BE2C (cell line): ENCODE measurements around the gene ZMYM3.

Experiments used
- DNase-seq: peaks from one replicate; pipeline ENCODE4 v3.0.0-alpha.2; 2020
- H3K27me3 ChIP-seq: fragments of 250-450 bp; sonication (Bioruptor Pico); 2 replicates; pipeline ENCODE4 v1.5.1; 2020; ENCODE audit warnings: mild to moderate bottlenecking
- H3K36me3 ChIP-seq: fragments of 250-450 bp; sonication (Bioruptor Pico); 2 replicates; pipeline ENCODE4 v1.5.1; 2020; ENCODE audit warnings: mild to moderate bottlenecking
- H3K4me1 ChIP-seq: fragments of 250-450 bp; sonication (Bioruptor Pico); 2 replicates; pipeline ENCODE4 v1.5.1; 2020
- H3K4me3 ChIP-seq: 2 replicates; pipeline ENCODE4 v1.5.1; 2011; ENCODE audit warnings: low read depth, low read length
- H3K9me3 ChIP-seq: fragments of 250-450 bp; sonication (Bioruptor Pico); 2 replicates; pipeline ENCODE4 v1.5.1; 2020
- TF ChIP-seq, protein P1 (sequence below): IDR thresholded peaks from 2 replicates; pipeline ENCODE4 v1.5.1; 2012; ENCODE audit warnings: mild to moderate bottlenecking, low read depth, low read length

ZMYM3 gene

DNA sequence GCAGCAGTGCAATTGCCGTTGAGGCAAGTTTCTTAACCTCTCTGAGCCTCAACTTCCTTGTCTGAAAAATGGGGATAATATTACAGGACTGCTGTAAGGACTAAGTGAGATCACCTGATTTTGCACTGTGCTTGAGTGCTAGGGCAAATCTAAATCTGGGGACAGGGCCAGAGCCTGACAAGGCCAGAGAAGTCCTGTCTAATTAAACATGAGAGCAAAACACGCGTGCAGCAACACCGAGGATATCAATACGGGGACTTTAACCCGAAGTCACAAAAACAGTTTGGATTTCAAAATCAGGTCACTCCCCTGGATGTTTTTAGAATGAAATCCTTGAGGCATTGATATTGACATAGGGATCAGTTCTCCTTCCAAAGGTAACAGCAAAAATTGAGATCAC is 36.6 kb downstream of the ZMYM3 start:
- no peak overlapping the region for H3K4me3 ChIP-seq
- H3K27me3 ChIP-seq: no peaks in the 10 kb centered on the region
- H3K36me3 ChIP-seq: no peaks in the 10 kb centered on the region
- no peaks in the 10 kb centered on the region for H3K4me1 ChIP-seq
- TF ChIP-seq, protein P1, sequence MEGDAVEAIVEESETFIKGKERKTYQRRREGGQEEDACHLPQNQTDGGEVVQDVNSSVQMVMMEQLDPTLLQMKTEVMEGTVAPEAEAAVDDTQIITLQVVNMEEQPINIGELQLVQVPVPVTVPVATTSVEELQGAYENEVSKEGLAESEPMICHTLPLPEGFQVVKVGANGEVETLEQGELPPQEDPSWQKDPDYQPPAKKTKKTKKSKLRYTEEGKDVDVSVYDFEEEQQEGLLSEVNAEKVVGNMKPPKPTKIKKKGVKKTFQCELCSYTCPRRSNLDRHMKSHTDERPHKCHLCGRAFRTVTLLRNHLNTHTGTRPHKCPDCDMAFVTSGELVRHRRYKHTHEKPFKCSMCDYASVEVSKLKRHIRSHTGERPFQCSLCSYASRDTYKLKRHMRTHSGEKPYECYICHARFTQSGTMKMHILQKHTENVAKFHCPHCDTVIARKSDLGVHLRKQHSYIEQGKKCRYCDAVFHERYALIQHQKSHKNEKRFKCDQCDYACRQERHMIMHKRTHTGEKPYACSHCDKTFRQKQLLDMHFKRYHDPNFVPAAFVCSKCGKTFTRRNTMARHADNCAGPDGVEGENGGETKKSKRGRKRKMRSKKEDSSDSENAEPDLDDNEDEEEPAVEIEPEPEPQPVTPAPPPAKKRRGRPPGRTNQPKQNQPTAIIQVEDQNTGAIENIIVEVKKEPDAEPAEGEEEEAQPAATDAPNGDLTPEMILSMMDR: no peak
- DNase-seq: no peak
- H3K9me3 ChIP-seq: no peaks in the 10 kb centered on the region

DNA sequence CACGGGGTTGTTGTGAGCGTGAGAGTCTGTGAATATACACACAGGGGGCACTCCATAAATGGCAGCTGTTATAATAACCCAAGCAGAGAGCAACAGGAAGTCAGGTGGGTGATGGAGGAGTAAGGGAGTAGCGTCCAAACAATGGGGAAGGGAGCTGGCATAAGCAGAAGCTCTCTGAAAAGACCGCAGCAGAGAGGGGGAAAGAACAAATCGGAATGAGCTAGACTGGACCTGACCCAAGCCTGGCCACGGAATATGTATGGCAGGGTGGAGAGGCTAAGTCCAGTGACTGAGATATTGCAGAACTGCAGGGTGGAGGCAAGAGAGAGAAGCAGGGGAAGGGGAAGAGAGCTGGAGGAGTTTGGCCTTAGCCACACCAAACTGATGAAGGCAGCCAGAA is 37.5 kb downstream of the ZMYM3 start:
- Histone ChIP-seq H3K27me3 (no peaks in the 10 kb centered on the region), H3K4me1 (no peaks in the 10 kb centered on the region), H3K9me3 (no peaks in the 10 kb centered on the region), H3K4me3 (no peak overlapping the region), H3K36me3 (no peaks in the 10 kb centered on the region)
- DNase-seq: no peak
- TF ChIP-seq, protein P1: no peak

DNA sequence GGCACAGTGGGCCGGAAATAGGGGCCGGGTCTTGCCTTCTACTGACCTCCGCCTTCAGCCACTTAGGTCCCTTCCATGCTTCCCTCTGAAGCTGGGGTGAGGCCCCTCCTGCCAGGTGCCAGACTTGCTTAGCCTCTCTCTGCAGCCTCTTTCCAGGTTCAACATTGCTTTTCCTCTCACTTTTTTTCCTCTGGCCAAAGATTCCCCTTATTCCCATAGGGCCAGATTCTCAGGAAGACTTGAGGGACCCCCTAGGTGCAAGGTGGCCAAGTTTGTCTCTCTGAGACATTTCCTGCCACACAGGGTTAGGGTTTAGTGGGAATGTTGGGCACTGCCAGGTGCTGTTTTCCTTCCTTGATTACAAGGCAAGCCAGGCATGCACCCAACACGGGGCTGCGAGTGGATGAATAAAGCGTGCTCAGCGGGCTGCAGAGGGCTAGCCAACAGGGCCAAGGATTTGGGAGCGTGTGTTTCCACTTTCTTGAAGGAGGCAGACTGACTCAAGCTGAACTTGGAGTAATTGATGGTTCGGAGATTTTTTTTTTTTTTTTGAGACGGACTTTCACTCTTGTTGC is 38.5 kb downstream of the ZMYM3 start:
- TF ChIP-seq, protein P1: no peak
- Histone ChIP-seq H3K9me3 (no peaks in the 10 kb centered on the region), H3K4me3 (no peak overlapping the region), H3K36me3 (no peaks in the 10 kb centered on the region), H3K27me3 (no peaks in the 10 kb centered on the region), H3K4me1 (no peaks in the 10 kb centered on the region)
- DNase-seq: no peak

DNA sequence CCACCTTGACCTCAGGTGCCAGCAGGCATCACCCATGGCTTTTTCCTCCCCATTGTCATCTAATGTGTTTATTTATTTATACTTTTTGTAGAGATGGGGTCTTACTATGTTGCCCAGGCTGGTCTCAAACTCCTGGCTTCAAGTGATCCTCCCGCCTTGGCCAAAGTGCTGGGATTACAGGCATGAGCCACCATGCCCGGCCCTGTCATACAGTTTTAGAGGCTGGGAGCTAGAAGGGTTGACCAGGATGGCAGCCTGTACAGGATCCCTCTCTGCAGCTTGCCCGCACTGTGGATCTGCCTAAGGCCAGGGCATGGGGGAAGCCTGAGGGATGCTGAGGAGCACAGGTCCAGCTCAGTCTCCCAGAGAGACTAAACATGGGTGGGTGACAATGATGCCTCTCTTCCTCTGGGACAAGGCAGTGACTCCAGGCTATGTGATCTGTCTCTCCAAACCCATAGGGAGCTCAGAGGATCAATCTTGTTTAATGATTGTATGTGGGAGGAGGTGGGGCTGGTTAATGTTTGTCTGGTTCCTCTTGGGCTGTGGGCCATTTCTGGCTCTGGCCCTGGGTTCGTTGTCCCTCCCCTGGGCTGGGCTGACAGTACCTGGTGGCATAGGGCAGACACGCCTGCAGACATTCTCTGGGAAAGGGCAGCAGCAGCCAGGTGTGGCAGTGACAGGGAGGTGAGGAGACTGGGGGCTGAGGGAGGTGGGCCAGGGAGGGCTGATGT is 39.2 kb downstream of the ZMYM3 start:
- no peaks in the 10 kb centered on the region for H3K36me3 ChIP-seq
- no peak for DNase-seq
- H3K4me1 ChIP-seq: no peaks in the 10 kb centered on the region
- H3K4me3 ChIP-seq: no peak overlapping the region
- TF ChIP-seq, protein P1: no peak
- no peaks in the 10 kb centered on the region for H3K27me3 ChIP-seq
- H3K9me3 ChIP-seq: no peaks in the 10 kb centered on the region

DNA sequence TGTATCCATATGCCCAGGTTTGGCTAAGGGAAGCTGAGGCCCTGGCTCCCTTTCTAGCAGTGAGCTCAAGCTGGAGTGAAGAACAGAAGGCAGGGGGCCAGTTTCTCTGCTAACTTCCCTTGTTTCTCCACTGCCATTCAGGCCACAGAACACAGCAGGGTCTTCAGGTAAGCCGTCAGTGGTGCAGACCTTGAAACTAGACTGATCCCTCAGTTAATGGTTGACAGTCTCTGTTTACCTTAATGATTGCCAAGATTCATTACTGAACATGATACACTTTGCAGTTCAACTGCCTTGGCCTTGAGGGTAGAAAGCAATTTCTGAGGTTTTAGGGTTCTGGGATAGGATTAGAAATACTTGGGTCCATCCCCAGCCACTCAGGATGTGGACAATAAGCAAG is 39.8 kb downstream of the ZMYM3 start:
- DNase-seq: no peak
- TF ChIP-seq, protein P1: no peak
- H3K4me3 ChIP-seq: no peak overlapping the region
- no peaks in the 10 kb centered on the region for H3K9me3 ChIP-seq
- no peaks in the 10 kb centered on the region for H3K27me3 ChIP-seq
- H3K4me1 ChIP-seq: no peaks in the 10 kb centered on the region
- H3K36me3 ChIP-seq: no peaks in the 10 kb centered on the region

DNA sequence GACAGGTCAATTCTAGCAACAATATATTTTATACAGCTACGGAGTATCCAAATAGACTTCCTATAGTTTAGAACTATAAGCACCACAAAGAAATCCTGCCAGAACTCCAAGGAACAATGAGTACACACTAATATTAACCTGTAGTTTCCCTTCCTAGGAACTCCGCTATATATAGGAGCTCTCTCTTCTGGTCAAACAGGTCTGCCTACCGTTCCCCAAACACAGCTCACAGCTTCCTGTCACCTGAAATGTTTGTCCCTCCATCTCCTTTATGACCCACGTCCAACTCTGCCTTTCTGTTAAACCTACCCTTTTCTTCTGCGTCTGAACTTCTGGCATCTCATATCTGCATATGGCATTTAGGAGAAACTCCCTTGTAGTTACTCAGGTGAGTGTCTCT is 41.4 kb downstream of the ZMYM3 start:
- H3K36me3 ChIP-seq: no peaks in the 10 kb centered on the region
- no peaks in the 10 kb centered on the region for H3K27me3 ChIP-seq
- H3K4me3 ChIP-seq: no peak overlapping the region
- H3K9me3 ChIP-seq: no peaks in the 10 kb centered on the region
- H3K4me1 ChIP-seq: no peaks in the 10 kb centered on the region
- TF ChIP-seq, protein P1: no peak
- no peak for DNase-seq
